H1 (cell line): ENCODE results near the gene DLL4. TPM values are rescaled to one million over a fixed set of nuclear protein-coding genes. Genes with fewer than 3 reads are reported as not detected.

Source experiments
- CBX8 ChIP-seq: fragments of 300-800, 300-1000 bp; sonication (generic); IDR thresholded peaks from 2 replicates; pipeline ENCODE4 v1.7.1; 2016; ENCODE audit warnings: low read depth, low read length, borderline replicate concordance
- SIRT6 ChIP-seq: IDR thresholded peaks from one replicate; pipeline ENCODE4 v1.7.1; 2012; ENCODE audit warnings: low read length, inconsistent platforms
- TCF12 ChIP-seq: IDR thresholded peaks from 2 replicates; pipeline ENCODE4 v1.6.1; 2011; ENCODE audit warnings: low read depth, mild to moderate bottlenecking, low read length
- polyA plus RNA-seq, 7 experiments: library from polyadenylated mRNA; depleted of rRNA in 3 of 7; stranded (reverse) in 5 of 7; unstranded in 2 of 7; fragments of >200 nt in 5 of 7; fragments of 200-250 nt in 2 of 7; gene quantifications; 1 replicate in 5 of 7; 2 replicates in 1 of 7; 4 replicates in 1 of 7; pipeline versions ENCODE4 v1.2.1 to v1.2.3, GENCODE V29; 2011 to 2013; ENCODE audit warnings: missing spikeins in 2 of 7, mixed read lengths in 2 of 7
- total RNA-seq: library from RNA; stranded (reverse); fragmentation: NEBNext Ultra II Directional; extraction: Animal tissue kit (Norgen Biotek cat#: 25700); gene quantifications from 2 replicates; pipeline ENCODE4 v1.2.1, GENCODE V29; 2021
- TF ChIP-seq, protein P1 (sequence below): IDR thresholded peaks from 2 replicates; pipeline ENCODE4 v1.6.1; 2011; ENCODE audit warnings: low read length, improper control_type of control experiment

Gene DLL4
- total and polyA plus RNA-seq, 2 of the 8 experiments (the other 6 are each of a cell fraction or from before 2014, with no cell fraction given): 0.23 to 0.60 TPM

DNA sequence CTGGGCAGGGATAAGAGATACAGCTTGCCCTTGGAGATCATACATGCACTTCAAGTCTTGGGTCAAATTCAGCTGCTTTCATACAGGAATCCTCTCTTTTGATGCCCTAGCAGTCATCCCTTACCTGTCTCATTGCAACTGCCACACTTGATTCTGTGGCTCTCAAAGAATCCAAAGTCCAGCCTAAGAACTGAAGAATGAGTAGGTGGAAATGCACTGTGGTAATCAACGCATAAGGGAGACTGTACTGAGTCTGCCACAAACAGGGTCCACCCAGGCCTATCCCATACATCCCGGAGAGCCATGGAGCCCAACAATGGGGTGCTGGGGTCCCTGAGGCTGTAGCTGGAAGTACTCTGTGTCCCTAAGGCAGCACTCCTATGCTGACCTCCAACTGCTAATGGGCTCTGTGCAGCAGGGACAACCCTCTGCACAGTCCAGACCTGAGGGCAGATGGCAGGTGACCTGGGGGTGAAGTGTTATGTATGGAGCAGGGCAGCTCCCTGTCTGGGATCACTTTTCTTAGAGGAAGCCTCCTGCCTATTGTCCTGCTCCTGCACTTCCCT, 36.6 kb upstream of the DLL4 start (continued):
- TF ChIP-seq TCF12: no peak
- TF ChIP-seq CBX8: no peak
- TF ChIP-seq, protein P1, sequence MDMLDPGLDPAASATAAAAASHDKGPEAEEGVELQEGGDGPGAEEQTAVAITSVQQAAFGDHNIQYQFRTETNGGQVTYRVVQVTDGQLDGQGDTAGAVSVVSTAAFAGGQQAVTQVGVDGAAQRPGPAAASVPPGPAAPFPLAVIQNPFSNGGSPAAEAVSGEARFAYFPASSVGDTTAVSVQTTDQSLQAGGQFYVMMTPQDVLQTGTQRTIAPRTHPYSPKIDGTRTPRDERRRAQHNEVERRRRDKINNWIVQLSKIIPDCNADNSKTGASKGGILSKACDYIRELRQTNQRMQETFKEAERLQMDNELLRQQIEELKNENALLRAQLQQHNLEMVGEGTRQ: no peak
- no peak for TF ChIP-seq SIRT6
- TF ChIP-seq, all 59 proteins: peak for 0
